CD4-positive, alpha-beta T cell treated with Interleukin-15 for 4 hours (primary cell): Measurements from ENCODE around the gene LRRC61.

Experiments
- DNase-seq: peaks from one replicate; pipeline ENCODE4 v3.0.0-alpha.2; 2020; ENCODE audit warnings: low spot score

Gene LRRC61

DNA sequence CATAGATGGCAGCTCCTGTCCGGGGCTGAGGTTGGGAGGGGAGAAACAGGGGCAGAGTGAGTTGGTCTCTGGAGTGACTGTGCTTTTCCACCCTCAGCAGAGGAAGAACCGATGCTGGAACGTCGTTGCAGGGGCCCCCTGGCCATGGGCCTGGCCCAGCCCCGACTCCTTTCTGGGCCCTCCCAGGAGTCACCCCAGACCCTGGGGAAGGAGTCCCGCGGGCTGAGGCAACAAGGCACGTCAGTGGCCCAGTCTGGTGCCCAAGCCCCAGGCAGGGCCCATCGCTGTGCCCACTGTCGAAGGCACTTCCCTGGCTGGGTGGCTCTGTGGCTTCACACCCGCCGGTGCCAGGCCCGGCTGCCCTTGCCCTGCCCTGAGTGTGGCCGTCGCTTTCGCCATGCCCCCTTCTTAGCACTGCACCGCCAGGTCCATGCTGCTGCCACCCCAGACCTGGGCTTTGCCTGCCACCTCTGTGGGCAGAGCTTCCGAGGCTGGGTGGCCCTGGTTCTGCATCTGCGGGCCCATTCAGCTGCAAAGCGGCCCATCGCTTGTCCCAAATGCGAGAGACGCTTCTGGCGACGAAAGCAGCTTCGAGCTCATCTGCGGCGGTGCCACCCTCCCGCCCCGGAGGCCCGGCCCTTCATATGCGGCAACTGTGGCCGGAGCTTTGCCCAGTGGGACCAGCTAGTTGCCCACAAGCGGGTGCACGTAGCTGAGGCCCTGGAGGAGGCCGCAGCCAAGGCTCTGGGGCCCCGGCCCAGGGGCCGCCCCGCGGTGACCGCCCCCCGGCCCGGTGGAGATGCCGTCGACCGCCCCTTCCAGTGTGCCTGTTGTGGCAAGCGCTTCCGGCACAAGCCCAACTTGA is 48.2 kb downstream of the LRRC61 start:
- DNase-seq, result no peak

GRCh38 chr7:150371996-150372270 is 48.8 kb downstream of the LRRC61 start:
- DNase-seq, result no peak

DNA sequence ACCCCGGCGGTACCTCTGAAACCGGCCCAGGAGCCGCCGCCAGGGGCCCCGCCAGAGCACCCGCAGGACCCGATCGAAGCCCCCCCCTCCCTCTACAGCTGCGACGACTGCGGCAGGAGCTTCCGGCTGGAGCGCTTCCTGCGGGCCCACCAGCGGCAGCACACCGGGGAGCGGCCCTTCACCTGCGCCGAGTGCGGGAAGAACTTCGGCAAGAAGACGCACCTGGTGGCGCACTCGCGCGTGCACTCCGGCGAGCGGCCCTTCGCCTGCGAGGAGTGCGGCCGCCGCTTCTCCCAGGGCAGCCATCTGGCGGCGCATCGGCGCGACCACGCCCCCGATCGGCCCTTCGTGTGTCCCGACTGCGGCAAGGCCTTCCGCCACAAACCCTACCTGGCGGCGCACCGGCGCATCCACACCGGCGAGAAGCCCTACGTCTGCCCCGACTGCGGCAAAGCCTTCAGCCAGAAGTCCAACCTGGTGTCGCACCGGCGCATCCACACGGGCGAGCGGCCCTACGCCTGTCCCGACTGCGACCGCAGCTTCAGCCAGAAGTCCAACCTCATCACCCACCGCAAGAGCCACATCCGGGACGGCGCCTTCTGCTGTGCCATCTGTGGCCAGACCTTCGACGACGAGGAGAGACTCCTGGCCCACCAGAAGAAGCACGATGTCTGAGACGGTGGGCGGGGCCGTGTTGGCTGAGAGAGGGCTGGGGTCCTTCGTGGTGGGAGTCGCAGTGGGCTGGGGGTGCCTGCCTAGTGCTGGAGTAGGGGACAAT is 49.3 kb downstream of the LRRC61 start:
- no peak for DNase-seq

GRCh38 chr7:150373049-150373801 is 50.1 kb downstream of the LRRC61 start:
- DNase-seq, result no peak

DNA sequence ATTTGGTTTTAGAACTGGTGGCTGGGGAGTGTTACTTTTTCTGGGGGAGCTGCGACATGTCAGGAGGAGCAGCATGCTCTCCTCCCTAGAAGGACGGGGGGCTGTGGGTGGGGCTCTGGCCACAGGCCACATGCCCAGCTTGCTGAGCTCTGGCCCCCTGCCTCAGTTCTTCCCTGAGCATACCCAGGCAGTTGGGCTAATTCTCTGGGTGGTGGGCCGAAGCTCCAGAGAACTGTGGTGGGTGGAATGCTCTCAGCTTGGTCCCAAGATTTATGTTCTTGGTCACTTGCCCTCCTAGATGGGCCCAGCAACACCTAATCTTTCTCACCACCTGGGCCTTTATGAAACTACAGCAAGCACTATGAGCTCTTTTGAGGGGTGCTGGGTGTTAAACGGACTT is 50.9 kb downstream of the LRRC61 start:
- no peak for DNase-seq

DNA sequence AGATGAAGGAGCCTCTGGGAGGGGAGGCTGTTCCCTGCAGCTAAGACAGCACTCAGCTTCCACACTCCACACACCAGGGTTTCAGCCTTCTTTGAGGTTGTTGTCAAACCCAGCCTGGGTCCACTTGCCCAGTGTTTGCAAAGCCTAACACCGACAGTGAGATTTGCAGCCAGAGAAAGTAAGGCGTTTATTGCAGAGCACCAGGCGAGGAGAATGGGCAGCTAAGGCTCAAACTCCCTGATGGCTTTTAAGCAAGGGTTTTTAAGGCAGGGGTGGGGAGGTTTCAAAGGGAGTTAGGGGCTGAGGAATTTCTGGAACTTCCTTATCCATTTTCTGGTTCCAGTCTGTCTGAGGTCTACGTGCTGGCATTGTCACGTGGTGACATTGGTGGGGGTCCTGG is 51.3 kb downstream of the LRRC61 start:
- no peak for DNase-seq

GRCh38 chr7:150375662-150376521 is 52.7 kb downstream of the LRRC61 start:
- DNase-seq, result peak; percentile 36

DNA sequence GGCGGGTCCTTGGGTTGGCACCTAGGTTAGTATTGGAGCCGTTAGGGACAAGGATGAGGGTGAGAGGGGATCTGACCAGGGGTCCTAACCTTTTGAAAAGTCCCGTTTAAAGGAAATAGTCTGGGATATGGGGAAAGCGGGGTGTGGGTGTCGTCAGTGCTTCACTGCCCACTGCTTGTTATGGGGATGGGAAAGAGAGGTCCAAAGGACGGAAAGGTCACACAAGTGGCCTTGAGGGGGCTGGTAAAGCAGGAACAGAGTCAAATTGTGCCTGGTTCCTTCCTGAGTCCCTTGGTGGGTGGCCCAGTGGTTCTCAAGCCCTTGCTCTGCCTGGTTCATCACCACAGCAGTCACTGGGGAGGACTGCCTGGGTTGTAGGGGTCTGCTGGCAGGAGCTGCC is 53.4 kb downstream of the LRRC61 start:
- DNase-seq, result no peak

- DNase-seq, result no peak
These were observed 54.0 kb downstream of the LRRC61 start for GRCh38 chr7:150377196-150377595.

DNA sequence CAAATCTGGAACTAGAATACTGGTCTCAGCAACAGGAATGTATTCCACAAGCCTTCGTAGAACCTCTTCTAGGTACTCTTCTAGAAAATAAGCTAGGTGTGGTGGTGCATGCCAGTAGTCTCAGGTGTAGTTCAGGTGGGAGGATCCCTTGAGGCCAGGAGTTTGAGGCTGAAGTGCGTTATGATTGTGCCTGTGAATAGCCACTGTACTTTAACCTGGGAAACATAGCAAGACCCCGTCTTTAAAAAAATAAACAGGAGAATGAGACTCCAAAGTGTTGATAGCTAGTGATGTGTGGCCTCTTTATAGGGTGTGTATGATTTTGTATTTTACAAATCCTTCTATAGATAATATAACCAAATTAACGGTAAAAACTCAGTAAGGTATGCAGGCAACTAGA is 54.5 kb downstream of the LRRC61 start:
- DNase-seq, result no peak

DNA sequence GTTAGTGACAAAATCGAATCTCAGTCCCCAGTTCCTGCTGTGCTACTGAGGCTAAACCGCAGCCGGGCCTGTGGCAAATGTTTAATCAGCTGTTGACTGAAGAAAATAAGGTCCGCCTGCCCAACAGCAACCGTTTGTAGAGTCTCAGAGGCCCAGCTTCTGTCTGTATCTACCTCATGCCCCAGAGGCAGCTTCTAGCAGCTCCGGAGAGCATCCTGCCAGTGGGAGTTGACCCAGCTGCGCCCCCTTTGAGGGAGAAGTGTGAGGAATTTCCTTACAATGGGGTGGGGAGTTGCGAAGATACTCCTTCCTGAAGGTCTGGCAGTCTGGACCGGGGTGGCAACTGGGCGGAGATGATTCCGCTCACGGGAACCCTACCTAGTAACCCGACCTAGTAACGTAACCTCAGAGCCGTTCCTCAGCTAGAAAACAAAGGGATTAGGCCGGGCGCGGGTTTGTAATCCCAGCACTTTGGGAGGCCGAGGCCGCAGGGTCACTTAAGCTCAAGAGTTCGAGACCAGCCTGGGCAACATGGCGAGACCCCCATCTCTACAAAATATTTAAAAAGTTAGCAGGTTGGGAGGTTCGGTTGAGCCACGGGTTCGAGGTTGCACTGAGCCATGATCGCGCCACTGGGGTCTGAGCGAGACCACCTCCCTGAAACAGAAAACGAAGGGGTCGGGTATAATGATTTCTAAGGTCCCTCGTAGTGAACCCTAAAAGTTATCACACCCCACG is 55.1 kb downstream of the LRRC61 start:
- peak; percentile 45 for DNase-seq

DNA sequence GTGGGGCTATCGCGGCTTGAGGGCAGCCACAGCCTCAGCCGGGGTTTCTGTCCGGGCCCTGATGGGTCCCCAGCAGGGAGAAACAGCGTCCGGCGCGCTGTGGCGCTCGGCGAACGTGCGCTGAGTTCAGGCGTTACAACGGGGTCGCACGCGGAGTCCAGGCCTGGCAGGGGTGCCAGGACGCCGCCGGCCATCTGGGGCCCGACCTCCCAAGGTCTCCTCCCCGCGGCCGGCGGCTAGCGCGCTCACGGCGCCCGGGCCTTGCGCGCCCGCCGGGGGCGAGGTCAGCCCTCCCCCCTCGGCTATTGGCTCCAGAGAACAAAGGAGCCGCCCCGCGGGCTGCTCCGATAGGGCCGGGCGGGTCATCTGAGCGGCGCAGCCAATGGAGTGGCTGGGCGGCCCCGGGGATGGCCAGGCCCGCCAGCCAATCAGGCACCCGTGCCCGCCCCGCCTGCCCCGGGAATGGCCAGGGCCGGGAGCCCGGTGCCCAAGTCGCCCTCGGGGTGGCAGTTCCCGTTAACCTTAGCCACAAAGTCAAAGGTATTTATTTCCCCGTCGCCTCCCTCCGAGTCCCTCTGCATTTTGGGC is 55.8 kb downstream of the LRRC61 start, which contains the start of gene ZNF775:
Gene ZNF775 (plus strand): TSS at position 478 of the 588 bp plus-strand sequence. CDS start 9,141 bp downstream, outside the sequence.
- peak; percentile 92 for DNase-seq

- DNase-seq, result no peak
These were observed 56.6 kb downstream of the LRRC61 start for GRCh38 chr7:150379441-150380379.

GRCh38 chr7:150380463-150380862 is 57.3 kb downstream of the LRRC61 start:
- DNase-seq, result no peak

DNA sequence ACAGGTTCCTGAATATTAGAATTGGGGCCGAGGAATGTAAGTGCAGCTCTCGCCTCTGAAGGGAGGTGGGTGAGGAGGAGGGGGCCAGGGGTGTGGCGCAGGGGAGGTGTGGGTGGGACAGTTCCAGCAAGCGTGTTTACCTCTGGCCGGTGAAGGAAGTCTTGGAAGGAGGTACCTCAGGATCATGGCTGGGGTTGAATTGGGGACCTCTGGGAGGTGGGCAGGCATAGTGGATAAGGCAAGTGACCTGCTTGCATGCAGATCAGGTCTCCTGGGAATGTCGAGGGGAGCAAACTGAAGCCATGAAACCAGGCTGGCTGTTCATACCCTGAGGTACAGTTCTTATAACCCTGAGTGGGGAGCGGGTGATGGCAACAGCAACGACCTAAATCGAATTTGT is 57.9 kb downstream of the LRRC61 start:
- no peak for DNase-seq

DNA sequence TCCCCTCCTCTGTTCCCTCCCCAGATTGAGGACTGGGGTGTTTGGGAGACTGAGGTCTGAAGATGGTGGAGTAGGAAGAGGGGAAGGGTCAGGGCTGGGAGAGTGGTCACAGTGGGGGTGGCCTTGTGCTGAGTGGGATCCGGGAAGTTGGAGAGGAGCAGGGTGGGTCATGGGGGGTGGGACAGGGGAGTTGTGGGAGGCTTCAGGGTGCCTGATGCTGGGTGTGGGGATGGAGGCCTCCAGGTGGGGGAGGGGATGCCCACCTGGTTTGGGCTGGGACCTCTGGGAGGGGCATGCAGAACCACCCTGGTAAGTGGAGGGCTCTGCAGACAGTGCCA is 58.6 kb downstream of the LRRC61 start:
- DNase-seq, result no peak

- no peak for DNase-seq
These were observed 59.1 kb downstream of the LRRC61 start for GRCh38 chr7:150382123-150382843.

DNA sequence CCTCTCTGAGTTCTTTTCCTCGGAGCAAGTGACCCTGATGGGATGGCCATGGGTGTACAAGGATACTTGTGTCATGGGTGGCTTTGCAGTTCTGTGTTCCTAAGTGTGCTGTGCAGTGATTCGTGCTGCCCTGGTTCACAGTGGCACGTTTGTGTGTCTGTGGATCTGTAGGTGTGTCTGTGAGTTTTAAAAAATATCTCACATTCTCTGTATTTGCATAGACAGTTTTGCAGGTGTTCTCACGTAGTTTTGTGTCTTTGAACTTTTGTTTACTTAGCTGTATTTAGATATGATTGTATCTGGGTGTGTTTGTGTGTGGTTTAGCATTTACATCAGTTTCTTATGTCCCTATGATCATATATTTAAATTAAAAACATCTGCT is 59.7 kb downstream of the LRRC61 start:
- DNase-seq, result no peak
